Measurements from ENCODE around the gene SLC46A2. TPM values are rescaled to one million over a fixed set of nuclear protein-coding genes. Genes with fewer than 3 reads are reported as not detected.

SLC46A2 gene
- total RNA-seq, 4 donors from 2014 or later: 0.27 TPM; not detected in 3

DNA sequence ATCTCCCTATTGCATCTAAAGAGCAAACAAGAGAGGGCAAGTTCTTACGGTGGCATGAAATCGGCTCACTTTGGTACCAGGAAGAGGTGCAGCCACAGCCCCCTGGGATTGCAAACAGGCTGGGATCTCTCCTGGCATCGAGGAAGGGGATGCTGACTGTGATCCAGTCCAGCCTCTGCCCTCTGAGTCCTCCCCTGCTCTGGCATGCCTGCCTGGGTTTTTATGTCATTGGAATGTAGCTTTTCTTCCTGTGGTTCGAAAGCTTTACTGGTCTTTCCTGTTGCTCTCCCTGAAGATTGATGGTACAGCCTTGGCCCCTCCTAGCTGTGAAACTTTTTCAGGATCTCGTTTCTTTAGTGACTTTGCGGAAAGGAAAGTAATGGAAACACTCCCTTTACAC lies 6.6 kb downstream of the SLC46A2 start:
- Histone ChIP-seq H3K4me1 (no peaks in the 10 kb centered on the region), H3K4me3 (replicated peaks in 1 of 3) (no peak overlapping the region), H3K27ac (no peak overlapping the region), H3K9me3 (no peaks in the 10 kb centered on the region), H3K27me3 (no peaks in the 10 kb centered on the region), H3K36me3 (no peaks in the 10 kb centered on the region)
- no peak for DNase-seq
- intact Hi-C loops (cut with DNase I): no loop called here
- no peak for TF ChIP-seq POLR2A (IDR thresholded peaks at IDR 0.05)
- TF ChIP-seq, protein P1, sequence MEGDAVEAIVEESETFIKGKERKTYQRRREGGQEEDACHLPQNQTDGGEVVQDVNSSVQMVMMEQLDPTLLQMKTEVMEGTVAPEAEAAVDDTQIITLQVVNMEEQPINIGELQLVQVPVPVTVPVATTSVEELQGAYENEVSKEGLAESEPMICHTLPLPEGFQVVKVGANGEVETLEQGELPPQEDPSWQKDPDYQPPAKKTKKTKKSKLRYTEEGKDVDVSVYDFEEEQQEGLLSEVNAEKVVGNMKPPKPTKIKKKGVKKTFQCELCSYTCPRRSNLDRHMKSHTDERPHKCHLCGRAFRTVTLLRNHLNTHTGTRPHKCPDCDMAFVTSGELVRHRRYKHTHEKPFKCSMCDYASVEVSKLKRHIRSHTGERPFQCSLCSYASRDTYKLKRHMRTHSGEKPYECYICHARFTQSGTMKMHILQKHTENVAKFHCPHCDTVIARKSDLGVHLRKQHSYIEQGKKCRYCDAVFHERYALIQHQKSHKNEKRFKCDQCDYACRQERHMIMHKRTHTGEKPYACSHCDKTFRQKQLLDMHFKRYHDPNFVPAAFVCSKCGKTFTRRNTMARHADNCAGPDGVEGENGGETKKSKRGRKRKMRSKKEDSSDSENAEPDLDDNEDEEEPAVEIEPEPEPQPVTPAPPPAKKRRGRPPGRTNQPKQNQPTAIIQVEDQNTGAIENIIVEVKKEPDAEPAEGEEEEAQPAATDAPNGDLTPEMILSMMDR (IDR thresholded peaks at IDR 0.05): no peak
- WGBS, 2 donors: 52 to 58% methylated on average over 6 of the region's 6 CpGs

DNA sequence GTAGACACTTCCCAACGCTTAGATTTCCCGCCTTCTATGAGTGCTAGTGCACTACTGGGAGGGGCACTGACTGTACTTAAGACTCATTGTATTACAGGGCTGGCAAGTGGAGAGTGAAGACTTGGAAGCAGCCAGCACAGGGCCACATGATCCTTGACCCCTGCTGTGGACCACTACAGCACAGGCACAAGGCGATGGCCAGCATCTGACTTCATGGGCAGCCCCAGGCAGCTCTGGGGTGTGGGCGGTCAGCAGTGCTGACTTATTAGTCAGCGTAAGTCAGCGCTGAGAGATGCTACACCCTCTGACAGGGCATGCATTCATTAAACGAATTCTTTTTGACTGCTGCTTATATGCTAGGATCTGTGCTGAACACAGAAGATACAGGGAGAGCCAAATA lies 9.3 kb downstream of the SLC46A2 start:
- Histone ChIP-seq H3K36me3 (no peaks in the 10 kb centered on the region), H3K9me3 (no peaks in the 10 kb centered on the region), H3K27ac (no peak overlapping the region), H3K4me3 (replicated peaks in 1 of 3) (no peak overlapping the region), H3K4me1 (no peaks in the 10 kb centered on the region), H3K27me3 (no peaks in the 10 kb centered on the region)
- 90% methylated on average over 3 to 7 of the region's 7 CpGs for WGBS, 2 donors
- intact Hi-C loops (cut with DNase I): no loop called here
- TF ChIP-seq, protein P1 (IDR thresholded peaks at IDR 0.05): no peak
- TF ChIP-seq POLR2A (IDR thresholded peaks at IDR 0.05): no peak
- DNase-seq: no peak

DNA sequence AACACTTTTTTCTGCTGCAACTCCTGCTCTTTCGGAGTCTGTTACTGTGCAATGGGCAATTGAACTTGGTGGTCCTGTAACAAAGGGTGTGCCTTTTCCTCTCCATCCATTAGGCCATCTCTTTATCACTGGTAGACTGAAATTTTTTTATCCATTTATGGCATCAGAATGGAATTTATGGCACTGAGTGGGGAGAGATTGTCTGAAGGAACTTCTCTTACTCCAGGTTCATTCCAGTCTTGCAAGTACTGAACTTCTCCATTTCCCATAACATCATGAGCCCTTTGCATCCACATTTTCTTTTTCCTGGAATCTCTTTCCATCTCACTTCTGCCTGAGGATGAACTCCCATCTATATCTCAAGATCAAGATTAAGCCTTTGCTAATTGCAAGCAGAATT lies 10.0 kb downstream of the SLC46A2 start:
- H3K9me3 ChIP-seq: no peaks in the 10 kb centered on the region
- intact Hi-C loops (cut with DNase I): no loop called here
- H3K36me3 ChIP-seq: no peaks in the 10 kb centered on the region
- no peak overlapping the region for H3K4me3 ChIP-seq (replicated peaks in 1 of 3)
- 100% methylated on average over 1 of the region's 1 CpG for WGBS, 2 donors
- no peak for DNase-seq
- no peaks in the 10 kb centered on the region for H3K4me1 ChIP-seq
- TF ChIP-seq, protein P1 (IDR thresholded peaks at IDR 0.05): no peak
- no peak for TF ChIP-seq POLR2A (IDR thresholded peaks at IDR 0.05)
- H3K27me3 ChIP-seq: no peaks in the 10 kb centered on the region
- H3K27ac ChIP-seq: no peak overlapping the region

DNA sequence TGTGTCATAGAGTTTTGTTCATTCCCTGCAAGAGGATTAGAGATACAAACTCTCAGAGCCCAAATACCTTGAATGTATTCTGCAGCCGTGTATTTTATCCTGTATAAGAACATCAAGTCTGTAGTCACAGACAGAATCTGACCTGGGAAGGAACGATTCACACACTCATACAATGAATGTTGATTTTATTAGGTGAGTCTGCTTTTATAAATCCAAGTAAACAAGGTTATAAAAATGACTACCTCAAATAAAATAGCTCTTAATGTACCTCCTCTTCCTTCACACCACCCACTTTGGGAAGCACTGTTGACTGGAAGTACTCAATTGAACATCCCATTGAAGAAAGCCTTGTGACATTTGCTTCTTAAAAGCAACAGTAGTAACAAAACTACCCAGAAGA lies 11.9 kb downstream of the SLC46A2 start:
- Histone ChIP-seq H3K36me3 (no peaks in the 10 kb centered on the region), H3K27ac (no peak overlapping the region), H3K27me3 (no peaks in the 10 kb centered on the region), H3K4me1 (no peaks in the 10 kb centered on the region), H3K9me3 (no peaks in the 10 kb centered on the region), H3K4me3 (replicated peaks in 1 of 3) (no peak overlapping the region)
- intact Hi-C loops (cut with DNase I): no loop called here
- no peak for TF ChIP-seq POLR2A (IDR thresholded peaks at IDR 0.05)
- TF ChIP-seq, protein P1 (IDR thresholded peaks at IDR 0.05): no peak
- no peak for DNase-seq
- WGBS, 2 donors: 90 to 94% methylated on average over 2 of the region's 2 CpGs

DNA sequence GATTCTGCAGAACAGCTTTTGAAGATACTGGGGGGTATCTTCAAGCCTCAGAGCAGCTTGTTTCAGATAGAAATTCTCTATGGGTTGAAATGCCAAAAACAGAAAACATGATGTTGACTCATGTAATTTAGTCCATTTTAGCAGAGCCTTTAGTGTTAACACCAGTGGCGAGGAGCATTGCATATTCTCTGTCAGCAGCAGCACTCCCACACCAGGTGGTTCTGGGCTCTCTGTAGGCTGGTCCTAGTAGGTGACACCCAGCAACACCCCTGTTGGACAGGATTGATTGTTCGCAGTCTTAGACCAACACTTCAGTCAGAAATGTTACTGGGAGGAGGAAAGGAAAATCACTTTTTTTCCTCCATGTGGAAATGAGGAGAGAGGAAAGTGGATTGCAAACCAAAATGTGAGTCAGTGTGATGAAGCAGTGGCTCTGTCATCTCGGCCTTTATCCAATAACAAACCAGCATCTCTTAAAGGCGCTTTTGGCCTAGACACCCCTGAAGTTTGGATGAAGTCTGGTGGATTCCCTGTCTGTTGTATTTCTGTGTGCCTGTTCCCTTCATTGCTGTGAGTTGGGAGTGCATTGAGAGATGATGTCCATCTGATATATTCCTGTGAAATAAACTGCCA lies 16.8 kb downstream of the SLC46A2 start:
- H3K4me1 ChIP-seq: no peaks in the 10 kb centered on the region
- TF ChIP-seq, protein P1 (IDR thresholded peaks at IDR 0.05): no peak
- no peak for TF ChIP-seq POLR2A (IDR thresholded peaks at IDR 0.05)
- WGBS, 2 donors: 96 to 97% methylated on average over 4 of the region's 4 CpGs
- H3K27ac ChIP-seq: no peak overlapping the region
- H3K27me3 ChIP-seq: no peaks in the 10 kb centered on the region
- intact Hi-C loops (cut with DNase I): no loop called here
- DNase-seq: no peak
- H3K4me3 ChIP-seq (replicated peaks in 1 of 3): no peak overlapping the region
- no peaks in the 10 kb centered on the region for H3K9me3 ChIP-seq
- H3K36me3 ChIP-seq: no peaks in the 10 kb centered on the region
